Vagina (tissue), 2 donors: ENCODE data around the gene RFWD3.

Experiments
- POLR2A ChIP-seq, 2 donors: fragments of 450-650 bp; IDR thresholded peaks; one replicate each; pipeline ENCODE4 v1.6.1; 2017; ENCODE audit warnings: antibody characterized with exemption in 2 of 2, mild to moderate bottlenecking in 2 of 2, moderate library complexity in 2 of 2
- TF ChIP-seq, protein P1 (sequence below), 3 experiments: fragments of 450-650 bp in 2 of 3; fragments of 200-600 bp in 1 of 3; sonication (generic) in 1 of 3; IDR thresholded peaks; one replicate each; pipeline ENCODE4 v1.5.1; 2017 to 2019; ENCODE audit warnings: antibody characterized with exemption in 3 of 3, mild to moderate bottlenecking in 2 of 3, moderate library complexity in 2 of 3

DNA sequence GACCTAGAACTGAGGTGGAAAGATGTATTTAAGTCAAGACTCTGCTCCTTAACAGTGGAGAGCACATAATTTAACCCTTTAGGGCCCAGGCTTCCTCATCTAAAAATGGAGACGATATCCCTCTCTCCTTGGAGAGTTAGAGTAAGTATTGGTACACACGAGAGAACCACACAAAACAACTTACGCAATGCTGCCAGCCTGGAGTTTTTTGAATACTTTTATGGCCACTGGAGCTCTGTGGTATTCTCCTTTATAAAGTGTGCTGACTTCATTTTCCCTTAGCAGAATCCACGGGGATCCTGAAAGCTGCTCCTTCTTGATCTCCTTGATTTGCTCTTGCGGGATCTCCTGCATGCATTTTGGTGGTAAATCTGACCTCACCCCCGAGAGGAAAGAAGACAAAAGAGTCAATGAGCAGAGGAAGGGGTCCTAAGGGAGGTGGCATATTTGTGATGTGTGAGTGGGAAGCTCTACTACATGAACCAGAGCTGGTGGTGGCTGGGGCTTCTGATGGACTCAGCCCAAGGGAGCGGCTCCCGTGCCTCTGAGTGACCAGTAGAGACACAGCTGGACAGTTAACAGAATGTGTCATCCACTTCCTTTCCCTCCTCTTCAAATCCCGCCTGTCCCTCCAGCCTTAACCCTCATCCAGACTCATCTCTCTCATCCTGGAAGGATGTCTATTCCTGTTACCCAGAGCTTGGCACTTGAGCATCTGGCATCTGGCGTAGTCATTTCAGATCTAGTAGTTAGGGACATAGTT, 24.6 kb upstream of the RFWD3 start:
- TF ChIP-seq, protein P1, sequence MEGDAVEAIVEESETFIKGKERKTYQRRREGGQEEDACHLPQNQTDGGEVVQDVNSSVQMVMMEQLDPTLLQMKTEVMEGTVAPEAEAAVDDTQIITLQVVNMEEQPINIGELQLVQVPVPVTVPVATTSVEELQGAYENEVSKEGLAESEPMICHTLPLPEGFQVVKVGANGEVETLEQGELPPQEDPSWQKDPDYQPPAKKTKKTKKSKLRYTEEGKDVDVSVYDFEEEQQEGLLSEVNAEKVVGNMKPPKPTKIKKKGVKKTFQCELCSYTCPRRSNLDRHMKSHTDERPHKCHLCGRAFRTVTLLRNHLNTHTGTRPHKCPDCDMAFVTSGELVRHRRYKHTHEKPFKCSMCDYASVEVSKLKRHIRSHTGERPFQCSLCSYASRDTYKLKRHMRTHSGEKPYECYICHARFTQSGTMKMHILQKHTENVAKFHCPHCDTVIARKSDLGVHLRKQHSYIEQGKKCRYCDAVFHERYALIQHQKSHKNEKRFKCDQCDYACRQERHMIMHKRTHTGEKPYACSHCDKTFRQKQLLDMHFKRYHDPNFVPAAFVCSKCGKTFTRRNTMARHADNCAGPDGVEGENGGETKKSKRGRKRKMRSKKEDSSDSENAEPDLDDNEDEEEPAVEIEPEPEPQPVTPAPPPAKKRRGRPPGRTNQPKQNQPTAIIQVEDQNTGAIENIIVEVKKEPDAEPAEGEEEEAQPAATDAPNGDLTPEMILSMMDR (IDR thresholded peaks at IDR 0.05): no peak
- TF ChIP-seq POLR2A (IDR thresholded peaks at IDR 0.05): no peak
